ENCODE data around the gene ZNF253. TPM values are rescaled to one million over a fixed set of nuclear protein-coding genes. Genes with fewer than 3 reads are reported as not detected.
"Not testable (repeated sequence)": the region's sequence is repeated elsewhere in the genome, so short reads cannot be mapped to it uniquely, and the experiment has no call there.

Gene ZNF253
- total RNA-seq, result 6.9 and 8.1 TPM in 2 replicates

GRCh38 chr19:19865750-19866610 lies at the start of gene ZNF253:
ZNF253 (plus strand) TSS chr19:19865882; CDS start chr19:19865997, 115 bp downstream.
- DNase-seq (ENCODE audit: low read depth), result peak; percentile 74
- no peak for TF ChIP-seq CTCF (conservative IDR thresholded peaks at IDR 0.05; ENCODE audit: low read depth, low read length)
- peak within 1 kb of the TSS; percentile 67 for H3K4me3 ChIP-seq (ENCODE audit: low read depth, low read length)

- DNase-seq (ENCODE audit: low read depth), result no peak
- H3K4me3 ChIP-seq (ENCODE audit: low read depth, low read length), result no peak overlapping the region
- no peak for TF ChIP-seq CTCF (conservative IDR thresholded peaks at IDR 0.05; ENCODE audit: low read depth, low read length)
These were observed 49.0 kb upstream of the ZNF253 start for GRCh38 chr19:19816679-19817078.

- H3K4me3 ChIP-seq (ENCODE audit: low read depth, low read length), result no peak overlapping the region
- TF ChIP-seq CTCF (conservative IDR thresholded peaks at IDR 0.05; ENCODE audit: low read depth, low read length), result no peak
- no peak for DNase-seq (ENCODE audit: low read depth)
These were observed 48.3 kb upstream of the ZNF253 start for GRCh38 chr19:19817357-19817756.

- no peak for DNase-seq (ENCODE audit: low read depth)
- peak overlapping the region; percentile 94 for H3K4me3 ChIP-seq (ENCODE audit: low read depth, low read length)
- TF ChIP-seq CTCF (conservative IDR thresholded peaks at IDR 0.05; ENCODE audit: low read depth, low read length), result no peak
These were observed 44.8 kb upstream of the ZNF253 start for GRCh38 chr19:19820774-19821320.

GRCh38 chr19:19821366-19821951 lies 44.2 kb upstream of the ZNF253 start, which contains the start of gene ZNF506:
ZNF506 (minus strand) TSS chr19:19821750; CDS start chr19:19821603, 147 bp downstream.
- TF ChIP-seq CTCF (conservative IDR thresholded peaks at IDR 0.05; ENCODE audit: low read depth, low read length), result no peak
- peak; percentile 71 for DNase-seq (ENCODE audit: low read depth)
- peak within 1 kb of the TSS; percentile 94 for H3K4me3 ChIP-seq (ENCODE audit: low read depth, low read length)

- DNase-seq (ENCODE audit: low read depth), result not testable (repeated sequence)
These were observed 43.7 kb upstream of the ZNF253 start for GRCh38 chr19:19821976-19822375.

GRCh38 chr19:19823916-19824315 lies 41.8 kb upstream of the ZNF253 start:
- H3K4me3 ChIP-seq (ENCODE audit: low read depth, low read length), result no peak overlapping the region
- DNase-seq (ENCODE audit: low read depth), result no peak
- TF ChIP-seq CTCF (conservative IDR thresholded peaks at IDR 0.05; ENCODE audit: low read depth, low read length), result no peak

More at GRCh38 chr19:19821976-19822375, 43.7 kb upstream of the ZNF253 start:
- H3K4me3 ChIP-seq (ENCODE audit: low read depth, low read length), result peak overlapping the region; percentile 94
